HG02943 (cell line): ENCODE measurements around the gene NFAT5.
"Not testable (repeated sequence)": the region's sequence is repeated elsewhere in the genome, so short reads cannot be mapped to it uniquely, and the experiment has no call there.

Experiments used
- ATAC-seq: cut with Tn5 transposase; IDR thresholded peaks from one replicate; pipeline ENCODE4 v1.9.1; 2021; ENCODE audit warnings: mild to moderate bottlenecking, low read depth, moderate library complexity; ENCODE audit not compliant: unreplicated experiment

Gene NFAT5

DNA sequence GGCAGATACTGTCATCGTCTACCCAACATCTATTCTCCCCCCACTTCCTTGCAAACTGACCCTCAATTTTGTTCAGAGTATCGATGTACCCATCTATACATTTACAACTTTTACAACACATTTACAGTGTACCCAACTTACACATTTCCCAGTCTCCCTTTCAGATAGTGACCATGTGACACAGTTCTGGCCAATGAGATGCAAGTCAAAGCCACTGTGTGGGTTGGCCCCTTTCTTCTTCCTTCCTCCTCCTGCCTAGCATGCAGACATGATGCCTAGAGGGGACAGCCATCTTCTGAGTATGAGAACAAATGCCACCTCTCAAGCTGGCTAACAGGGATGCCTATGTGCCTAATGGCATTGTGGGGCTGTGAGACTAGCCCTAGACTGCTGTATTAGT, 11.3 kb upstream of the NFAT5 start:
- ATAC-seq = no peak

- no peak for ATAC-seq
These were observed 10.3 kb upstream of the NFAT5 start for GRCh38 chr16:69555437-69555836.

DNA sequence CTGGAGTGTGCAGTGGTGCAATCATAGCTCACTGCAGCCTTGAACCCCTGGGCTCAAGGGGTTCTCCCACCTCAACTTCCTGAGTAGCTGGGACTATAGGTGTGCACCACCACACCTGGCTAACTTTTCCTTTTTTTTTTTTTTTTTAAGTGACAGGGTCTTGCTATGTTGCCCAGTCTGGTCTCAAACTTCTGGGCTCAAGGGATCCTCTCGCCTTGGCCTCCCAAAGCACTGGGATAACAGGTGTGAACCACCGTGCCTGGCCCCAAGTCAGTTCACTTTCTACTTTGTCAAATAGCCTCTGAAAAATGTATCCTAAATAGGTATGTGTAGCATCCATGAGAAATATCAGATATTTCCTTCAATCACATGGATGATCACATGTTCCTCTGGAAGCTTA, 9.9 kb upstream of the NFAT5 start:
- no peak for ATAC-seq

DNA sequence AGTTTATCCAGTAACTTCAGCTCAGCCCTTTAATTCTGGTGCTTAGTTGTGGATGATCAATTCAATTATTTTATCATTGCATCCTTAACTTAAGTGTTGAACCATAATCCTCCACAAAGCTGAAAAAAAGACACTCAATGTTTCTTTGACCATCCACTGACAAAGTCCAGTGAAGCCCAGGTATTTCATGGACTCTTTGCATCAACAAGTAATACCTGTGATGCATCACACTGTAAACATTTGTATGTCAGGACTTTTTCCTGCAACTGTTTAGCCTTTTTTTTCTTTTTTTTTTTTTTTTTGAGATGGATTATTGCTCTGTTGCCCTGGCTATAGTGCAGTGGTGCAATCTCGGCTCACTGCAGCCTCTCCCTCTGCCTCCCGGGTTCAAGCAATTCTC, 6.6 kb upstream of the NFAT5 start:
- no peak for ATAC-seq

GRCh38 chr16:69561367-69561766, 4.4 kb upstream of the NFAT5 start:
- ATAC-seq = not testable (repeated sequence)

GRCh38 chr16:69561901-69562300, 3.9 kb upstream of the NFAT5 start:
- no peak for ATAC-seq

DNA sequence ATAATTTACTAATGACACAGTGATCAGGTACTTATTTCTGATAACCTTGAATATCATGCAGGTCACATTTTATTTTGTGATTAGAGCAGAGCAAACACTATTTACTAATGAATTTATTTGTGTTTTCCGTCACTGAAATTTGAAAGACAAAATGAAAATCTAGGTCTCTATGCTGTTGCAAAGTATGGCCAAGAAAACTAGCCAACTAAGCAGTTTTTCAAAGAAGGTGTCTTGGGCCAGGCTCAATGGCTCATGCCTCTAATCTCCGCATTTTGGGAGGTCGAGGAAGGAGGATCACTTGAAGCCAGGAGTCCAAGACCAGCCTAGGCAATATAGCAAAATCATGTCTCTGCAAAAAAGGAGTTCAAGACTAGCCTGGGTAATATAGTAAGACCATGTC, 3.0 kb upstream of the NFAT5 start:
- ATAC-seq = no peak

- no peak for ATAC-seq
These were observed 1.9 kb upstream of the NFAT5 start for GRCh38 chr16:69563605-69564580.

DNA sequence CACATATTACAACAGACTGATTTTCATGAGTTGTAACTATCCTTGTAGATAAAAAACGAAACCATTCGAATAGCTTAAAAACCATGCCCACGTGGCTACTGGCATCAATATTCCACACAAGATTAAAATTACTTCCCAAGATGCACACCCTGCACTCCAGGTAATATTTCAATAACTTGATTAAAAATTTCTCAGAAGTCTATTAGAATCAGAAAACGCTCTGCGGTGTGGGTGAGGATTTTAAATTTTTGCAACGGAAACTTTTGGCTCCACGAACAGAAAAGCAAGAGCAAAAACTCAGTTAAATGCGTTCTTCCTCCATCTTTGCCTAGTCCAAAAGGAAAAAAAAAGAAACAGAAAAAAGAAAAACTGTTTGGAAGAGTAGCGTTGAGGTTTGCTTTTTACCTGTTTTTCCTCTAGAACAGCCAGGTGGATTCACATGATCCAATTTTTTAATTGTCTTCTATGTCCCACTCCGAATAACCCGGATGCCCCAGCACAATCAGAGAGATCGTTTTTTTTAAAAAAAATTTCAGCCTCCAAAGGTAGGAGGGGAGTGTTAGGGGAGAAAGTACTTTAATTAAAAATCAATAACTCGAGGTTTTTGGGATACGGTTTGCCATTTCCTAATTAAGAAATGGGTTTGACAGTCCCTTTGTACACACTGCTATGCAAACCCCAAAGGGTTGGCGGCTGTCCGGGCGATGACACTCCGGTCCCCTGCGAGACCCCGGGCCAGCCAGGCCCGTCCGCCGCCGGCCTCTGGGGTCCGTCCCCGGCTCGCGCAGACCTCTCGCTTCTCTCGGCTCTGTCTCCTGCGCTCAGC, 708 bp upstream of the NFAT5 start:
- peak; percentile 4 for ATAC-seq

DNA sequence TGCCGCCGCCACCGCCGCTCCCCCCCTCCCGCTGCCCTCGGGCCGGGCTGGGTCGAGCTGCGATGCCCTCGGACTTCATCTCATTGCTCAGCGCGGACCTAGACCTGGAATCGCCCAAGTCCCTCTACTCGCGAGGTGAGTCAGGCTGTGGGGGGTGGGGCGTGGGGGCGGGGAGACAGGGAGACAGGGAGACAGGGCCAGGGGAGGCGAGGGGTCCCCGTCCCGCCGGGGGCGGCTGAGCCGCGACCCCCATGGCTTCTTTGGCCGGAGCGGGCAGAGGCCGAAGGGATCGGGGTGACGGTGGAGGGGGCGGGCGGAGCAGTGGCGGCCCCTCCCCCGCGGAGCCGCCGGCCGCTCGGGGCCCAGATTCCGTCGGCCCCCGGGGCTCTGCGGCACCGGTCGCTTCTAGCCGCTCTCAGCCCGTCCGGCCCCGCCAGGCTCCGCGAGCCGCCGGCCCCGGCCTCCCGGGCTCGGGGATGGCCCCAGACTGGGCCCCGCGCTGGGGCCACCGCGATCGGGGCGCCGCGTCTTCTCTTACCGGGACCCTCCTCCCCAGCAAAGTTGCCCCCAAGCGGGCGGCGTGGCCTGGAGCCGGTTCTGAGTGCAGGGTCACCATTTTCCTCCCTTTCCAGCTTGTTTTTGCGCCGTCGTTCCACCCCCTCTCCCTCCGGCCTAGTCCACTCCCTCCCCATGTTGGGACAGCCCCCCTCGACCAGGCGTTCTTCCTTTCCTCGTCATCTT, 644 bp downstream of the NFAT5 start:
- ATAC-seq = peak; percentile 18

- ATAC-seq = no peak
These were observed 1.4 kb downstream of the NFAT5 start for GRCh38 chr16:69566981-69567680.

- no peak for ATAC-seq
These were observed 2.9 kb downstream of the NFAT5 start for GRCh38 chr16:69568676-69569075.

DNA sequence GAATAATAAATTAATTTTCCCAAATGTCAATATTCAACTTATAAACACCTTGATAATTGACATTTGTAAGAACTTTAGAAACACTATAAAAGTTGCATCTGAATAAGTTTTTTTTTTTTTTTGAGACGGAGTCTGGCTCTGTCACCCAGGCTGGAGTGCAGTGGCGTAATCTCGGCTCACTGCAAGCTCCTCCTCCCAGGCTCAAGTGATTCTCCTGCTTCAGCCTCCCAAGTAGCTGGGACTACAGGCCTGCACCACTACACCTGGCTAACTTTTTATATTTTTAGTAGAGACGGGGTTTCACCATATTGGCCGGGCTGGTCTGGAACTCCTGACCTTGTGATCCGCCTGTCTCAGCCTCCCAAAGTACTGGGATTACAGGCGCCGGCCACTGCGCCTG, 13.0 kb downstream of the NFAT5 start:
- not testable (repeated sequence) for ATAC-seq

GRCh38 chr16:69579783-69580481, 14.2 kb downstream of the NFAT5 start:
- ATAC-seq = no peak

- no peak for ATAC-seq
These were observed 15.5 kb downstream of the NFAT5 start for GRCh38 chr16:69581297-69581696.

GRCh38 chr16:69584493-69584892, 18.7 kb downstream of the NFAT5 start:
- ATAC-seq = not testable (repeated sequence)

DNA sequence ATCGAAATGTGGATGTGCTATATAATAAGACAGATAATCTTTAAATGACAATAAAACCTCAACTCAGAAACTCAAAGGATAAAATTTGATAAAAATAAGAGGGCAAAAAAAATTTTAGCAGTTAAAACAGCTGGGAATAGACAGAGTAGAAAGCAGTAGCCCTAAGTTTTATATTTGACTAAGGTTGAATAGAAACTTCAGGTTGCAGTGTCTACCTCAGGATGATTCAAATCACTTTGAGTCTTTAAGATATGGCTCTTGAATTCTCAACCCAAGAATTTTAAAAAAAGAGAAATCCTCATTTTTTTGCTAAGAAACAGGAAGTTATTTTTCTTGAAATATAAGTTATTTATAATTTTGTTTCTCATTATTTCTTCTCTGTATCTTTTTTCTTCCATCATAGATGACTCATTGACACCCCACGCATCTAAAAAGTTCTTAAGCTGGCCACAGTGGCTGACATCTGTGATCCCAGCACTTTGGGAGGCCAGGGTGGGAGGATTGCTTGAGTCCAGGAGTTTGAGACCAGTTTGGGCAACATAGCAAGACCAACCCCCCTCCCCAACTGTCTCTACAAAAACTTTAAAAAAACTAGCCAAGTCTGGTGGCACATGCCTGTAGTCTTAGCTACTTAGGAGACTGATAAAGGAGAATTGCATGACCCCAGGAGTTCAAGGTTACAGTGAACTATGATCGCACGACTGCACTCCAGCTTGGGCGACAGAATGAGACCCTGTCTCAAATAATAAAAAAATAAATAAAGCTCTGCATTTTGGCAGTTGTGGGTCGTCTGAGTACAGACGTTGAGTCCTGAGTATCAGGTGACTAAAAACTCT, 23.9 kb downstream of the NFAT5 start:
- no peak for ATAC-seq

GRCh38 chr16:69590590-69590989, 24.8 kb downstream of the NFAT5 start:
- no peak for ATAC-seq
